HepG2 (cell line): ENCODE data around the gene SPRED2. TPM values are rescaled to one million over a fixed set of nuclear protein-coding genes. Genes with fewer than 3 reads are reported as not detected.
A peak's percentile ranks its signal among the peaks of the same experiment; 100 is the strongest.

Experiments used
- CREB3 ChIP-seq: sonication (generic); formaldehyde crosslinking; IDR thresholded peaks from 2 replicates; pipeline ENCODE4 v1.5.0; 2020; ENCODE audit warnings: missing genetic modification reagents
- GLI4 ChIP-seq: sonication (generic); formaldehyde crosslinking; IDR thresholded peaks from 2 replicates; pipeline ENCODE4 v1.5.1; 2020; ENCODE audit warnings: missing genetic modification reagents, mild to moderate bottlenecking, moderate library complexity, borderline replicate concordance
- KLF12 ChIP-seq: sonication (generic); formaldehyde crosslinking; IDR thresholded peaks from 2 replicates; pipeline ENCODE4 v1.4.0; 2020; ENCODE audit warnings: missing genetic modification reagents, borderline replicate concordance
- KLF13 ChIP-seq: sonication (generic); formaldehyde crosslinking; IDR thresholded peaks from 2 replicates; pipeline ENCODE4 v1.4.0; 2020; ENCODE audit warnings: mild to moderate bottlenecking, missing genetic modification reagents
- POLR2AphosphoS2 ChIP-seq: IDR thresholded peaks from 2 replicates; pipeline ENCODE4 v1.6.1; 2011; ENCODE audit warnings: low read depth, low read length, improper control_type of control experiment
- SRSF1 ChIP-seq: fragments of 200-400 bp; formaldehyde crosslinking; optimal IDR thresholded peaks from 2 replicates; pipeline ENCODE3; 2017; ENCODE audit warnings: mild to moderate bottlenecking, low read depth, low read length, moderate library complexity
- TFDP2 ChIP-seq: sonication (generic); formaldehyde crosslinking; IDR thresholded peaks from 2 replicates; pipeline ENCODE4 v1.4.0; 2020; ENCODE audit warnings: missing genetic modification reagents
- TGIF2 ChIP-seq: IDR thresholded peaks from 2 replicates; pipeline ENCODE4 v1.6.1; 2016; ENCODE audit warnings: control low read depth, missing compliant biosample characterization
- ZBTB1 ChIP-seq: sonication (generic); formaldehyde crosslinking; IDR thresholded peaks from 2 replicates; pipeline ENCODE4 v1.4.0; 2020; ENCODE audit warnings: missing genetic modification reagents, borderline replicate concordance
- ZBTB39 ChIP-seq: sonication (generic); formaldehyde crosslinking; IDR thresholded peaks from 2 replicates; pipeline ENCODE4 v1.5.0; 2020; ENCODE audit warnings: missing genetic modification reagents
- ZBTB46 ChIP-seq: sonication (generic); formaldehyde crosslinking; IDR thresholded peaks from 2 replicates; pipeline ENCODE4 v1.4.0; 2020; ENCODE audit warnings: mild to moderate bottlenecking, missing genetic modification reagents, borderline replicate concordance
- ZNF256 ChIP-seq: sonication (generic); formaldehyde crosslinking; conservative IDR thresholded peaks from 2 replicates; pipeline ENCODE4 v1.4.0; 2020; ENCODE audit warnings: missing genetic modification reagents
- ZNF281 ChIP-seq: sonication (generic); formaldehyde crosslinking; IDR thresholded peaks from 2 replicates; pipeline ENCODE4 v1.4.0; 2020; ENCODE audit warnings: missing genetic modification reagents, borderline replicate concordance
- ZNF362 ChIP-seq: sonication (generic); formaldehyde crosslinking; IDR thresholded peaks from 2 replicates; pipeline ENCODE4 v1.4.0; 2020; ENCODE audit warnings: missing genetic modification reagents, mild to moderate bottlenecking, borderline replicate concordance
- ZNF543 ChIP-seq: sonication (generic); formaldehyde crosslinking; IDR thresholded peaks from 2 replicates; pipeline ENCODE4 v1.4.0; 2020; ENCODE audit warnings: mild to moderate bottlenecking, missing genetic modification reagents
- ZNF569 ChIP-seq: sonication (generic); formaldehyde crosslinking; IDR thresholded peaks from 2 replicates; pipeline ENCODE4 v1.5.0; 2020; ENCODE audit warnings: mild to moderate bottlenecking, missing genetic modification reagents, moderate library complexity, borderline replicate concordance
- ZSCAN20 ChIP-seq: sonication (generic); formaldehyde crosslinking; IDR thresholded peaks from 2 replicates; pipeline ENCODE4 v1.4.0; 2020; ENCODE audit warnings: missing genetic modification reagents, mild to moderate bottlenecking, borderline replicate concordance
- polyA plus RNA-seq, 8 experiments: library from polyadenylated mRNA; depleted of rRNA in 3 of 8; stranded (reverse) in 7 of 8; unstranded in 1 of 8; fragments of >200 nt; fragmentation: Illumina TruSeq in 4 of 8; extraction: Trizol in 4 of 8; gene quantifications; 2 replicates each; pipeline versions ENCODE4 v1.2.1 to v1.2.3, GENCODE V29; 2011 to 2016; ENCODE audit warnings: low read depth in 4 of 8, missing spikeins in 1 of 8, mixed read lengths in 1 of 8; ENCODE audit not compliant: insufficient read depth in 1 of 8
- total RNA-seq, 5 experiments: library from RNA; depleted of rRNA; stranded (reverse); fragments of >200 nt; fragmentation: Illumina TruSeq; extraction: Trizol; gene quantifications; 2 replicates each; pipeline ENCODE4 v1.2.3, GENCODE V29; 2016; ENCODE audit warnings: low read depth in 1 of 5

The SPRED2 gene
- total and polyA plus RNA-seq, 2 of the 13 experiments (the other 11 are each of a cell fraction or from before 2014, with no cell fraction given): 13.0 to 37.0 TPM

GRCh38 chr2:65432227-65433190 is at the start of gene SPRED2 (continued):
- TF ChIP-seq ZNF256 (CRISPR knock-in tag) (no peak), POLR2AphosphoS2 (peak; percentile 45; the same call in 1 of the 2 replicates), TFDP2 (CRISPR knock-in tag) (peak; percentile 90), ZBTB46 (CRISPR knock-in tag) (peak; percentile 84; the same call in 1 of the 2 replicates), ZNF543 (CRISPR knock-in tag) (peak; percentile 89), CREB3 (peak; percentile 38; the same call in 1 of the 2 replicates), KLF12 (CRISPR knock-in tag) (peak; percentile 65; the same call in 1 of the 2 replicates), ZSCAN20 (peak; percentile 22; the same call in 1 of the 2 replicates), KLF13 (CRISPR knock-in tag) (no peak), ZBTB1 (CRISPR knock-in tag) (no peak), ZBTB39 (CRISPR knock-in tag) (no peak), ZNF362 (peak; percentile 100), ZNF281 (CRISPR knock-in tag) (peak; percentile 65), ZNF569 (CRISPR knock-in tag) (peak; percentile 80; the same call in 1 of the 2 replicates), TGIF2 (CRISPR knock-in tag) (peak; percentile 49; the same call in 1 of the 2 replicates), GLI4 (CRISPR knock-in tag) (no peak), SRSF1 (peak; percentile 86)
